IPS-18c (cell line): ENCODE data around the gene ANGPT4.
"Not testable (repeated sequence)": the region's sequence is repeated elsewhere in the genome, so short reads cannot be mapped to it uniquely, and the experiment has no call there.

Experiments used
- H3K4me3 ChIP-seq: 2 replicates; pipeline ENCODE4 v1.7.0; 2013; ENCODE audit warnings: low read depth, mild to moderate bottlenecking, low read length, moderate library complexity; ENCODE audit not compliant: insufficient read depth
- H3K9me3 ChIP-seq: one replicate; pipeline ENCODE4 v1.6.1; 2013; ENCODE audit warnings: mild to moderate bottlenecking, low read length, moderate library complexity; ENCODE audit not compliant: control insufficient read depth, insufficient read depth

The ANGPT4 gene

DNA sequence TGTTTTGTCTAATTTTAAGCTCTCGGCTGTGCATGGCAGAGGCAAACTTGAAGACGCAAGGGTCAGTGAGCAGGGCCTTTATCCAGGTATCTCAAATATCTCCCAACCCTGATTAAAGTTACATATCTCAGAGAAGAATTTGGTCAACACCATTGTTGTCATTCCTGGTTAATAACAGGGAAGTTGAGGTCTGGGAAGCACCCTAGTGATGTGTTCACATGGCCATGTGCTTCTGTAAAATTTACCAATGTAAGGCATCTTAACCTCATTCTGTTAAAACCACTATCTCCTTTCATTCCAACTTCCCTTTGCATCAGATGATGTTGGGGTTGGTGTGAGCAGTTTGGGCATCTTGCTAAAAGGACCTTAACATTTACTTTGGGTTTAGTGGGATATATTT, 86.6 kb downstream of the ANGPT4 start:
- no peak overlapping the region for H3K4me3 ChIP-seq

DNA sequence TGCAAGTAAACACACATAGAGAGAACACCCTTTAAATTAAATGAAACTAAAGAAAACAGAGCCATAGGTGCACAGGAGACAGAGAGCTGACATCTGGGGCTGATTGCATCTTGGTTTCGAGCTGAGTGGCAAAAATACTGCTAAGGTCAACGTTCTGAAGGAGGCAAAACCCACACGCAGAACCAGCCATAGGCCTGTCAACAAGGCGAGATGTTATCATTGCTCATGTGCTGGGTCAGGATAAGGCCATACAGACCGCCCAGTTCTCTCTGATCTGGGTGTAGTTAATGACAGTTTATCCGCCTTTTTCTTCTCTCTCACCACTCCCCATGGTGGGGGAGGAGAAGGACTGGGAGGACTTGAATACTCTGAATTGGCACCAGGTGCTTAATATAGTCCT, 87.1 kb downstream of the ANGPT4 start:
- H3K4me3 ChIP-seq, result no peak overlapping the region
- H3K9me3 ChIP-seq, result no peaks in the 10 kb centered on the region

More for the DNA sequence above, 86.6 kb downstream of the ANGPT4 start:
- no peaks in the 10 kb centered on the region for H3K9me3 ChIP-seq

DNA sequence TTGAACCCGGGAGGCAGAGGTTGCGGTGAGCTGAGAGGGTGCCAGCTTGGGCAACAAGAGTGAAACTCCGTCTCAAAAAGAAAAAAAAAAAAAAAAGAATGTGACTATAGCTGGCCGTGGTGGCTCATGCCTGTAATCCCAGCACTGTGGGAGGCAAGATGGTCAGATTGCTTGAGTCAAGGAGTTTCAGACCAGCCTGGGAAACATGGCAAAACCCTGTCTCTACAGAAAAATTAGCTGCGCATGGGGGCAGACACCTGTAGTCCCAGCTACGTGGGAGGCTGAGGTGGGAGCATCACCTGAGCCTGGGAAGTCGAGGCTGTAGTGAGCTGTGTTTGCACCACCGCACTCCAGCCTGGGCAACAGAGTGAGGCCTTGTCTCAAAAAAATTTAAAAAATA, 88.2 kb downstream of the ANGPT4 start:
- not testable (repeated sequence) for H3K9me3 ChIP-seq, H3K4me3 ChIP-seq

DNA sequence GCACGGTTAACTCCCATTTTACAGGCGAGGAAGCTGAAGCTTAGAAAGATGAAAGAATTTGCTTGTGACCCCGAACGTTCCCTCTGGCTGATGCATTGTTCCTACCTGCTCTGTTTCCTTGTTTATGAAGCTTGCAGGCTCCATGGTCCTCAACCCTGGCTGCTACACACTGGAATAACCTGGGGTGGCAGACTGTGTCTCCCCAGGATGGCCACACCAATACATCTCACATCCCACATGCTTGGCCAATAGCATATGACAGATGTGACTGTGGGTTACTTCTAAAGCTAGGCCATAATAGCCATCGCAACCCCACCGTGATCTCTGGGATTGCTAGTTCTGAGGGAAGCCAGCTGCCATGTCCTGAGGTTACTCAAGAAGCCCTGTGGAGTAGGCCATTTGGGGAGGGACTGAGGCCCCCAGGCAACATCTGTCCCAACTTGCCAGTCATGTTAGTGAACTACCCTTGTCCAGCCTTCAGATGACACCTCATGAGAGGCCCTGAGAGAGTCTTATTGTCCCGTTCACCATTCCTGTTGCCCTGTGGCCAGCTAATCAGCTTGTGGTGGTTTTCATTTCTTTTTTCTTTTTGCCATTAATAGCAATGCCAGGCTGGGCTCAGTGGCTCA, 89.3 kb downstream of the ANGPT4 start:
- Histone ChIP-seq H3K9me3 (no peaks in the 10 kb centered on the region), H3K4me3 (no peak overlapping the region)

DNA sequence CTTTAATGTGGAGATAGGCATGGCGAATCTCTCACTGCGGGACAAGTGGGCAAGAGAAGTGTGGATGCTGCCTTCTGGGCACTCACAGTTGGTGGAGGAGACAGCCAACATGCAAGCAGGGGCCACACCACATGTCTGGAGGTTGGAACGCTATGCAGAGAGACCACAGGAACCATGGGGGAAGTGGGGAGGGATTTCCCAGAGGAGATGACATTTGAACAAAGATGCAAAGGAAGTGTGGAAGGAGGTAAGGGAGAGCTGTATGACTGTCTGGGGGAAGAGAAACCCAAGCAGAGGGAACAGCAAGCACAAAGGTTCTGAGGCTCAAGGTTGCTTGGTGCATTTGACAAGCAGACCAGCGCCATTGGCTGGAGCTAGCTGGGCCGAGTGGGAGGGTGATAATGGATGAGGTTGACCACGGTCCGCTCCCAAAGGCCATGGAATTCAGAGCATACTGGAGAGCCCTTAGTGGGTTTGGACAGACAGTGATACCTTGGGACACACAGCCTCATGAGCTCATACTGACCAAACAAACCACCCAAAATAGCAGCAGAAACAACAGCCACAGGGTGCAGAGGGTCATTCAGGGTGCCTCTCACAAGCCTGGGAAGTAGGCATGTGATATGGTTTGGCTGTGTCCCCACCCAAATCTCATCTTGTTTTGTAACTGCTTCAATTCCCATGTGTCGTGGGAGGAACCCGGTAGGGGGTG, 90.3 kb downstream of the ANGPT4 start:
- H3K9me3 ChIP-seq, result no peaks in the 10 kb centered on the region
- H3K4me3 ChIP-seq, result no peak overlapping the region

DNA sequence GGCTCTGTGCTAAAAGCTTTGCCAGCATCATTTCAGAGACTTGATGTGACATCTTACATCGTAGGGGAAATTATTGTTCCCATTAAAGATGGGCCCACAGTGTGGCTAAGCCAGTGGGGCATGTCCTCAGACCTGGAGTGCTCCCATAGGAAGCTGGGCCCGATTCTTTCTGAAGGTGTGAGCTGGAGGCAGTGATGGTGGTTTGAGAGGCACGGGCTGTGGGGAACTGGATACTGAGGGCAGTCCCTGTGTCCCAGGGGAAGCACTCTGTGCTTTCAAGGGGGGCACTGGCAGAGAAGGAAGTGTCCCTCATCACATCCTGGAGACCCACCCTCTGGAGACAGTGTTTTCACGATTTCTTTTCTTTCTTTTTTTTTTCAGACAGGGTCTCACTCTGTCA, 91.2 kb downstream of the ANGPT4 start:
- no peak overlapping the region for H3K4me3 ChIP-seq
- H3K9me3 ChIP-seq, result no peaks in the 10 kb centered on the region

DNA sequence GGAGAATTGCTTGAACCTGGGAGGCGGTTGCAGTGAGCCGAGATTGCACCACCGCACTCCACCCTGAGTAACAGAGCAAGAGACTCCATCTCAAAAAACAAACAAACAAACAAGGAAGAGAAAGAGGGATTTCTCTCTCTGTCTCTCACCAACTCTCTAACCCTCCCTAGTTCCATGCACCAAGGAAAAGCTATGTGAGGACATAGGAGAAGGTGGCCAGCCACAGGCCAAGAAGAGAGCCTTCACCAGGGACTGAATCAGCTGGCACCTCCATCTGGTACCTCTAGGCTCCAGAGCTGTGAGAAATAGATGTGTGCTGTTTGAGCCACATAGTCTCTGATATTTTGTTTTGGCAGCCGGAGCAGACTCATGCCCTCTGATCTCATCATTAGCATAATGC, 91.6 kb downstream of the ANGPT4 start:
- Histone ChIP-seq H3K4me3 (no peak overlapping the region), H3K9me3 (no peaks in the 10 kb centered on the region)

DNA sequence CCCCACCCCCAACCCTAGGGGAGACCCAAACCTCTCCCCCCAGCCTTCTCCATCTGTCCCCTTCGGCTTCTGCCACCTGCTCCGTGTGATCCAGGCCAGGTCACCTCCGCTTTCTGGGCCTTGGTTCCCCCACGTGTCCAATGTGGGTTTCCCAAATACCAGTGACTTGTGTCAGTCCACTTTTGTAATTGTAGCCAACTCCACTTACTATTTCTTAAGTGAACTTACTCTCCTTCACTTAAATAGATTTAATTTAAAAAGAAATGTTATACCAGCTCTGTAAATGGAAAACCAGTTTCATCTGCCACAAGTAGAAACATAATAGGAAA, 92.6 kb downstream of the ANGPT4 start:
- Histone ChIP-seq H3K4me3 (no peak overlapping the region), H3K9me3 (no peaks in the 10 kb centered on the region)

DNA sequence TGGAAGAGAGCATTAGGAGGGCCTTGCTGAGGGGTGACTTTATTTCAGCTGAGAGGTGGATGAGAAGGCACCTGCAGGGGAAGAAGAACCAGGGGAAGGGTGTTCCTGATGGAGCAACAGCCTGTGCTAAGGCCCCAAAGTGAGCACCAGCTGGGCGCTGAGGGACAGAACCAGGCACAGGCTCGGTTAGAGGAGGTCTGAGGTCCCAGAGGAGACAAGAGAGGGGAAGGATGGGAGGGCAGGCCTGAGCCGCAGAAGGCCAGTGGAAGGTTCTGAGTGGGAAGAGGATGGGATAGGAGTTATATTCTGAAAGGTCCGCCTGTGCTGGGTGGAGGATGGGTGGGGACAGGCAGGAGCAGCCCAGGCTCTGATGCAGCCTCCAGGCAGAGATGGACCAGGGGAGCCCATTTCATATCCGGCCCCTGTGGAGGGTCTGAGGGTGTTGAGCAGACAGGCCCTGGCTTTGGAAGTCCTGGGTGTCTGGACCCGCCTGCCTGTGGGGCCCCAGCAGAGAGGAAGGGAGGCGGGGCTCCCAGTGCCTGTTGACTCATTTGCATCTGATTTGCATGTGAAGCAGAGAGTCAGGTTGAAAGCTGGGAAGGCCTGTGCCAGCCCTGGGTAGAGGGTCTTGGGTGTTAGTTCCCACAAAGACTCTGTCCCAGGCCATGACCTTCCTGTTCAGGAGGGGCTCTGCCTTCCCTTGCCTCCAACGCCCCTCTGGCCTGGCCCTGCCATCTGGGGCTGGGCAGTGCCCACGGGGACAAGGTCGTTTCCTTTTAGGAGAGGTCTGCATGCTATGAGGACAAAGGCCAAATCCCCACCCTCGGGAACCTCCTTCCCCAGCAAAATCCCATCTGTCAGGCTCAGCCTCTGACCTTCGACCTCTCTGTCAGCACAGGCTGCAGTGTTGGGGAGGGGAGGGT, 93.2 kb downstream of the ANGPT4 start:
- no peaks in the 10 kb centered on the region for H3K9me3 ChIP-seq
- no peak overlapping the region for H3K4me3 ChIP-seq

DNA sequence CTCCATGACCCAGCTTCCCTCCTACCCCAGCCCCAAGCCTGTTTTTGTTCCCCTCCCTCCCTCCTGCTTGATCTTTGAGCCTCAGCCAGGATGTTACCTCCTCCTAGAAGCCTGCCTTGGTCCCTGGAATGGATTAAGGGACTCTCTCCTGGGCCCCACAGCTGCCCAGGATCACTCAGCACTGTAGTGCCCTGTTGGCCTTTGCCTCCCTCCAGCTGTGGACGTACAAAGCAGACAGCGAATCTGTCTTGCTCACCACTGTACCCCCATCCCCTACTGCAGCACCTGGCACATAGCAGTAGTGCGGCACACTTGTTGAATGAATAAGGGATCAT, 94.4 kb downstream of the ANGPT4 start:
- Histone ChIP-seq H3K9me3 (no peaks in the 10 kb centered on the region), H3K4me3 (no peak overlapping the region)

DNA sequence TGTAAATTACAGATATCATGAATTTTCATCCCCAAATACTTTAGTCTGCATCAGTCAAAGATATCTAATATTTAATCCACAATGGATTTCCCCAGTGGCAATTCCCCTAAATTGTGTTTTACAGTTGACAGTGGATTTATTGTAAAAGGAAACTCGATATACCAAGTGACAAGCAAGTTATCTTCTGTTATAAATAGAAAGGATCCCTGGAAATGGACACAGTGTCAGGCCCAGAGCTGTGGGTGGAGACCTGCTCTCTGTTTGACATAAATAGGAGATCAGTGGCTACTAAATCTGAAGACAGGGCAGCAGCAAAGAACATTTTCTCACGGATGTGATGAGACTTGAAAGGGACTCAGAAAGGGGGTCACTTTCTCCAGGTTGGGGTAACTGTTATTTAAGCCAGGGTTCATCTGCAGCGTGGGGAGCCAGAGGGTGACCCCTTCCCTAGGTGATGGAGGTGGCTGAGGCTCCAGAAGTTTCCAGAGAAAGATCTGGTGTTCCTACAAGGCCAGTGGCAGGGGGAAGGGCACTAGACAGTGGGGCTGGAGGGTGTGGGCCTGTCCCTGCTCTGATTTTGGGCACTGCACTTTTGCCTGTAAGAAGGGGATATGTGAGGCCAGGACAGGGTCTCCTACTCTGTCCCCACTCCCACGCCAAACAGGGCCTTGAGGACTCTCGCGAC, 94.9 kb downstream of the ANGPT4 start:
- no peaks in the 10 kb centered on the region for H3K9me3 ChIP-seq
- no peak overlapping the region for H3K4me3 ChIP-seq

DNA sequence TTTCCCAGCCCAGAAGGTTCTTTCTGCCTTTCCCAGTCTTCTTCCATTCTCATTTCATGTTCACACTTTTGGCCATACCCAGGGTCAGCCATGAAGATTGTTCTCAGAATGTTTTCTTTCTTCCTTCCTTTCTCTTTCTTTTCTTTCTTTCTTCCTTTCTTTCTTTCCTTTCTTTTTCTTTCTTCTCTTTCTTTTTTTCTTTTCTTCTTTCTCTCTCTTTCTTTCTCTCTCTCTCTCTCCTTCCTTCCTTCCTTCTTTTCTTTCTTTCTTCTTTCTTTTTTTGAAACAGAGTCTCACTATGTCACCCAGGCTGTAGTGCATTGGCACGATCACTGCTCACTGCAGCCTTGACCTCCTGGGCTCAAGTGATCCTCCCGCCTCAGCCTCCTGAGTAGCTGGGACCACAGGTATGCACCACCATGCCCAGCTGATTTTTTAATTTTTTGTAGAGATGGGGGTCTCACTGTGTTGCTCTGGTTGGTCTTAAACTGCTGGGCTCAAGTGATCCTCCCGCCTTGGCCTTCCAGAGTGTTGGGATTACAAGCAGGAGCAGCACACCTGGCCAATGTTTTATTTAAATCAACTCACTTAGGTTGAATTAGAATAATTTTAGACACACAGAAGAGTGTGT, 95.7 kb downstream of the ANGPT4 start:
- H3K4me3 ChIP-seq, result no peak overlapping the region
- H3K9me3 ChIP-seq, result no peaks in the 10 kb centered on the region
